Pancreas (tissue), 10 donors: ENCODE data around the gene MLLT10. TPM values are rescaled to one million over a fixed set of nuclear protein-coding genes. Genes with fewer than 3 reads are reported as not detected.
A peak's percentile ranks its signal among the peaks of the same experiment; 100 is the strongest.
"Not testable (repeated sequence)": the region's sequence is repeated elsewhere in the genome, so short reads cannot be mapped to it uniquely, and the experiment has no call there.

Source experiments
- ATAC-seq, 4 donors: fragments of 200-7000 bp; cut with Tn5 transposase; one replicate each; pipeline versions ENCODE4 v1.8.0 to v1.9.1; 2020; ENCODE audit warnings: mild to moderate bottlenecking in 4 of 4, moderate library complexity in 4 of 4
- DNase-seq, 6 donors: peaks; one replicate each; pipeline ENCODE4 v3.0.0-alpha.2; 2020
- FAIRE-seq: peaks from 2 replicates; lab custom pipeline; 2012; peaks lifted over from hg19 to GRCh38; lab: Jason Lieb, UNC
- H3K27ac ChIP-seq, 4 donors: fragments of 200-600 bp; sonication (generic); 1 replicate in 3 of 4; 2 replicates in 1 of 4; pipeline versions ENCODE4 v1.5.0 to v1.8.0; 2020
- H3K27me3 ChIP-seq, 4 donors: fragments of 200-600 bp; one replicate each; pipeline ENCODE4 v1.8.0; 2021
- H3K36me3 ChIP-seq, 3 donors: fragments of 200-600 bp; sonication (generic) in 1 of 3; one replicate each; pipeline versions ENCODE4 v1.5.0 to v1.8.0; 2020 to 2021
- H3K4me1 ChIP-seq, 3 donors: fragments of 200-600 bp; one replicate each; pipeline ENCODE4 v1.8.0; 2021
- H3K4me3 ChIP-seq, 4 donors: fragments of 200-600 bp; sonication (generic) in 2 of 4; one replicate each; pipeline versions ENCODE4 v1.5.0 to v1.8.0; 2020 to 2021
- H3K9me3 ChIP-seq, 4 donors: fragments of 200-600 bp; one replicate each; pipeline ENCODE4 v1.8.0; 2021
- CTCF ChIP-seq, 4 donors: fragments of 200-600 bp; sonication (generic) in 3 of 4; IDR thresholded peaks; one replicate each; pipeline versions ENCODE4 v1.5.0 to v1.8.0; 2021; ENCODE audit warnings: antibody characterized with exemption in 4 of 4
- WGBS, 2 donors: extraction: QIAGEN DNeasy Blood & Tissue Kit; methylation state at CpG; one replicate each; pipeline ENCODE4 v1.1.7; 2013; 5-methylcytosine and 5-hydroxymethylcytosine counted together
- intact Hi-C, 3 donors: fragments of 100-400 bp; cut with DNase I; formaldehyde crosslinking; loops; one replicate each; pipeline versions ENCODE4 v1.11.1 to v1.14.2; 2022
- polyA plus RNA-seq, 2 donors: library from polyadenylated mRNA; stranded (reverse); fragments of 200-250 nt; gene quantifications; one replicate each; pipeline ENCODE4 v1.2.3, GENCODE V29; 2013
- total RNA-seq, 6 donors: library from RNA; stranded (reverse); fragmentation: NEBNext Ultra II Directional in 4 of 6; extraction: Animal tissue kit (Norgen Biotek cat#: 25700) in 4 of 6; gene quantifications; one replicate each; pipeline versions ENCODE4 v1.2.1 to v1.2.4, GENCODE V29; 2021 to 2023
- donor health status: healthy with polysubstance abuse.
- donor health status: DM: no; HTN: no; CAD: no; lungs with moderate emphysema.
- donor health status: DM: no; HTN: no; CAD: no.
- donor health status: control.
- donor health status: control.
- donor health status: Bipolar disorder and iron deficiency.
- donor health status: DM: yes; HTN: yes; CAD: no.
- donor health status: DM: no; HTN: no; CAD: no.
- donor health status: DM: no; HTN: no; CAD: no.
- donor health status: DM: yes; HTN: yes; CAD: no.

Gene MLLT10
- total and polyA plus RNA-seq, 8 donors, result 10.7 to 25.1 (median 15.0) TPM

GRCh38 chr10:21715531-21716195, 181.6 kb downstream of the MLLT10 start:
- peak in 2 of 4 donors; percentile 22 to 71 for ATAC-seq
- FAIRE-seq, result no peak
- Histone ChIP-seq H3K27me3 (no peaks in the 10 kb centered on the region), H3K36me3 (no peaks in the 10 kb centered on the region), H3K4me1 (peaks cover 0 to 3% (median 0%) of the 10 kb centered on the region in 3 donors), H3K27ac (no peak overlapping the region), H3K4me3 (no peak overlapping the region), H3K9me3 (no peaks in the 10 kb centered on the region)
- WGBS, 2 donors, result 59 to 64% methylated on average over 2 of the region's 2 CpGs
- no peak for DNase-seq
- TF ChIP-seq CTCF (IDR thresholded peaks at IDR 0.05), result no peak
- intact Hi-C loops, result no loop called here

DNA sequence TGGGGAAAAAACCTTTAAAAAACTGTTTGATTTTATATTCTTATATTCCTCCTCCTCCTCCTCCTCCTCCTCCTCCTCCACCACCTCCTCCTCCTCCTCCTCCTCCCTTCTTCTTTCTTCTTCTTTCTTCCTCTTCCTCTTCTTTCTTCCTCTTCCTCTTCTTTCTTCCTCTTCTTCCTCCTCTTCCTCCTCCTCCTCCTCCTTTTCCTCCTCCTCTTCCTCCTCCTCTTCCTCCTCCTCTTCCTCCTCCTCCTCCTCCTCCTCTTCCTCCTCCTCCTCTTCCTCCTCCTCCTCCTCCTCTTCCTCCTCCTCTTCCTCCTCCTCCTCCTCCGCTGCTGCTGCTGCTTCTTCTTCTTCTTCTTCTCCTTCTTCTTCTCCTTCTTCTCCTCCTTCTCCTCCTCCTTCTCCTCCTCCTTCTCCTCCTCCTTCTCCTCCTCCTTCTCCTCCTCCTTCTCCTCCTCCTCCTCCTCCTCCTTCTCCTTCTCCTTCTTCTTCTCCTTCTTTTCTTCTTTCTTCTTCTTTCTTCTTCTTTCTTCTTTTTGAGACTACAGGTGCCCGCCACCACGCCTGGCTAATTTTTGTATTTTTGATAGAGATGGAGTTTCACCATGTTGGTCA, 183.5 kb downstream of the MLLT10 start:
- H3K36me3 ChIP-seq, H3K9me3 ChIP-seq, ATAC-seq, FAIRE-seq, H3K4me3 ChIP-seq, H3K27ac ChIP-seq, H3K4me1 ChIP-seq, DNase-seq, intact Hi-C loops, H3K27me3 ChIP-seq: not testable (repeated sequence)
- 93 to 94% methylated on average over 3 of the region's 3 CpGs for WGBS, 2 donors

- ATAC-seq (no peak), DNase-seq (no peak), FAIRE-seq (no peak)
- Histone ChIP-seq H3K4me3 (no peak overlapping the region), H3K4me1 (peaks cover 4 to 8% (median 6%) of the 10 kb centered on the region in 3 donors), H3K27ac (no peak overlapping the region), H3K36me3 (no peaks in the 10 kb centered on the region), H3K9me3 (no peaks in the 10 kb centered on the region), H3K27me3 (no peaks in the 10 kb centered on the region)
- no peak for TF ChIP-seq CTCF (IDR thresholded peaks at IDR 0.05)
- intact Hi-C loops, result no loop called here
- 51 to 77% methylated on average over 1 of the region's 1 CpG for WGBS, 2 donors
Observed at GRCh38 chr10:21719502-21719901, 185.5 kb downstream of the MLLT10 start.

GRCh38 chr10:21720090-21720489, 186.1 kb downstream of the MLLT10 start:
- DNase-seq (no peak), FAIRE-seq (no peak), ATAC-seq (no peak)
- no peak for TF ChIP-seq CTCF (IDR thresholded peaks at IDR 0.05)
- no peaks in the 10 kb centered on the region for H3K9me3 ChIP-seq
- WGBS, 2 donors, result 76 to 80% methylated on average over 3 of the region's 3 CpGs
- no peaks in the 10 kb centered on the region for H3K36me3 ChIP-seq
- H3K27ac ChIP-seq, result no peak overlapping the region
- no peak overlapping the region for H3K4me3 ChIP-seq
- peaks cover 8 to 10% (median 8%) of the 10 kb centered on the region in 3 donors for H3K4me1 ChIP-seq
- no peaks in the 10 kb centered on the region for H3K27me3 ChIP-seq
- intact Hi-C loops, result no loop called here

DNA sequence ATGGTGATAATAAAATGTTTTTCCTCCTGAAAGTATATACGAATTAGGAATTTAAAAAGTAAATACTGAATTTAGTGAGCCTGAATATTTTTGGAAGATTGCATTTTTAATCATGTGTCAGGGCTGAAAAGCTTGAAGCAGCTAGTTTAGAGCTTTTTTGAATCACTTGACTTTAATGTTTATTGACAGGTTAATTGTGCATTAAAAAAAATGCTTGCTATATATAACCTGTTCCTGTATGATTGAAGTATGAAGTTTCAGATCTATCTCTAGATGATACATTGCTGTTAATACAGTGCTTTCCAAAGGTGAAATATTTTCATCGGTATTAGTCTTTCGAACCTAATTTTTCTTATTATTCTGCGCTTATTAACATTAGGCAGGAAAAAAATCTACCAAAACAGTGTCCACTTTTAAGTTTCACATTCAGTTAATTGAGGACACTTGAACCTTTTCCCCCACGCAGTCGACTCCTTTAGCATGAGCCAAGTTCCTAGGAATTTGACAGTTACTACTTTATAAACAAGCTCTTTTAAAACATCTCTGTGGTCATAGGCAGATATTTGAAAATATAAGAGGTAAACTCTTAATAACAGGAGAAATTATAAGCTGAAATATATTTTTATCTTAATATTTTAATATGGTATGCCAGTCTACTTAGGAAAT, 187.1 kb downstream of the MLLT10 start:
- WGBS, 2 donors, result 78% methylated on average over 6 of the region's 6 CpGs
- Histone ChIP-seq H3K4me3 (no peak overlapping the region), H3K36me3 (no peaks in the 10 kb centered on the region), H3K9me3 (no peaks in the 10 kb centered on the region), H3K27ac (no peak overlapping the region), H3K4me1 (peaks cover 8 to 13% (median 11%) of the 10 kb centered on the region in 3 donors), H3K27me3 (no peaks in the 10 kb centered on the region)
- no peak for TF ChIP-seq CTCF (IDR thresholded peaks at IDR 0.05)
- DNase-seq (no peak), FAIRE-seq (no peak), ATAC-seq (no peak)
- intact Hi-C loops, result no loop called here
